GM18907 (cell line): Measurements from ENCODE around the gene PIK3CB.
"Not testable (repeated sequence)": the region's sequence is repeated elsewhere in the genome, so short reads cannot be mapped to it uniquely, and the experiment has no call there.

Experiments
- ATAC-seq: cut with Tn5 transposase; IDR thresholded peaks from one replicate; pipeline ENCODE4 v1.9.1; 2021; ENCODE audit warnings: mild to moderate bottlenecking, moderate library complexity; ENCODE audit not compliant: unreplicated experiment

PIK3CB gene

GRCh38 chr3:138686771-138687221, 147.9 kb downstream of the PIK3CB start:
- peak; percentile 96 for ATAC-seq

- ATAC-seq: no peak
Measured at GRCh38 chr3:138684396-138684795, 150.3 kb downstream of the PIK3CB start.

GRCh38 chr3:138682648-138683047, 152.1 kb downstream of the PIK3CB start:
- no peak for ATAC-seq

- ATAC-seq: no peak
Measured at GRCh38 chr3:138681463-138682220, 153.1 kb downstream of the PIK3CB start.

- ATAC-seq: not testable (repeated sequence)
Measured at GRCh38 chr3:138680974-138681373, 153.8 kb downstream of the PIK3CB start.

- no peak for ATAC-seq
Measured at GRCh38 chr3:138678874-138679392, 155.8 kb downstream of the PIK3CB start.

- no peak for ATAC-seq
Measured at GRCh38 chr3:138678086-138678485, 156.6 kb downstream of the PIK3CB start.

GRCh38 chr3:138675393-138675792, 159.3 kb downstream of the PIK3CB start:
- no peak for ATAC-seq

- no peak for ATAC-seq
Measured at GRCh38 chr3:138673641-138674530, 160.8 kb downstream of the PIK3CB start.

GRCh38 chr3:138670407-138670806, 164.3 kb downstream of the PIK3CB start:
- no peak for ATAC-seq

GRCh38 chr3:138668107-138668506, 166.6 kb downstream of the PIK3CB start:
- no peak for ATAC-seq

GRCh38 chr3:138657508-138657907, 177.2 kb downstream of the PIK3CB start:
- no peak for ATAC-seq

GRCh38 chr3:138653567-138653966, 181.2 kb downstream of the PIK3CB start:
- ATAC-seq: no peak

GRCh38 chr3:138649134-138649533, 185.6 kb downstream of the PIK3CB start:
- ATAC-seq: no peak

GRCh38 chr3:138646513-138646912, 188.2 kb downstream of the PIK3CB start:
- ATAC-seq: no peak

- no peak for ATAC-seq
Measured at GRCh38 chr3:138646008-138646407, 188.7 kb downstream of the PIK3CB start.

- ATAC-seq: no peak
Measured at GRCh38 chr3:138642927-138643253, 191.8 kb downstream of the PIK3CB start.

- ATAC-seq: no peak
Measured at GRCh38 chr3:138642226-138642926, 192.4 kb downstream of the PIK3CB start.

GRCh38 chr3:138640537-138640936, 194.2 kb downstream of the PIK3CB start:
- no peak for ATAC-seq

- ATAC-seq: no peak
Measured at GRCh38 chr3:138638641-138639040, 196.1 kb downstream of the PIK3CB start.

GRCh38 chr3:138629526-138629925, 205.2 kb downstream of the PIK3CB start:
- ATAC-seq: no peak
